Measurements from ENCODE around the gene INTS3. TPM values are rescaled to one million over a fixed set of nuclear protein-coding genes. Genes with fewer than 3 reads are reported as not detected.

INTS3 gene
- polyA plus RNA-seq, 3 donors from 2014 or later = 7.5 to 14.5 (median 7.9) TPM

DNA sequence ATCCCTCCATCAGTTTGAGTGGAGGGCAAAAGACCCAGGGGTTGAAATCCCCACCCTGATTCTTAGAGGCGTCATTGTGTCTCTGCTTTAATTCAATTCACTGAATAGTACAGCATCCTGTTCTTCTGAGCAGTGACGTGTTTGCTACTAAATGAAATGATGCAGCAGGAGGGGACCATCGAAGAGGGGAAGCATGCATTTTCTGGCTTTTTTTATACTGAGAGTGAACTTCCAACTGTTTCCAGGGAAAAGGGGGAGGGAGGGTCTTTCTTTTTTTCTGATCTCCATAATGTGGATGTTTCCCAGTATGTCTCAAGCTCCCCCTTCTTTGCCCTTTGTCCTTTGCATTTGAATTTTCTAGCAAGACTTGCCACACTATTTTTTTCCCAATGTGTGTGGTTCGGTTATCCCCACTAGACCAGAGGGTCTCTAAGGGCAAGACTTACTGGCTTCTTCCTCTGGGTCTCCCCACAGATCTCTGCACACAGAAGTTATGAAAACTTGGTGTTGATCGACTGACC is 2.7 kb downstream of the INTS3 start:
- peak overlapping the region in 4 of 5 donors; percentile 27 to 45 (median 37) for H3K4me3 Mint-ChIP-seq
- H3K27ac Mint-ChIP-seq = peak overlapping the region; percentile 52 to 84 (median 58)
- H3K4me1 Mint-ChIP-seq = peaks cover 25 to 47% of the 10 kb centered on the region in 2 donors
- peaks cover 4 to 7% (median 5%) of the 10 kb centered on the region in 3 donors for H3K27me3 Mint-ChIP-seq (ENCODE audit: low read depth in 3 of 3)
- H3K9me3 Mint-ChIP-seq = no peaks in the 10 kb centered on the region
- no peak for DNase-seq
- peaks cover 0 to 9% (median 5%) of the 10 kb centered on the region in 3 donors for H3K36me3 Mint-ChIP-seq

GRCh38 chr1:153733970-153734369 is 6.1 kb downstream of the INTS3 start:
- no peak for DNase-seq
- Mint-ChIP-seq H3K4me3 (no peak overlapping the region), H3K4me1 (peaks cover 19 to 31% of the 10 kb centered on the region in 2 donors), H3K27ac (no peak overlapping the region), H3K36me3 (peaks cover 0 to 12% (median 5%) of the 10 kb centered on the region in 3 donors), H3K27me3 (ENCODE audit: low read depth in 3 of 3) (peaks cover 0 to 1% (median 0%) of the 10 kb centered on the region in 3 donors), H3K9me3 (no peaks in the 10 kb centered on the region)

GRCh38 chr1:153734396-153735089 is 6.7 kb downstream of the INTS3 start:
- Mint-ChIP-seq H3K36me3 (peaks cover 0 to 12% (median 5%) of the 10 kb centered on the region in 3 donors), H3K4me1 (peaks cover 13 to 25% of the 10 kb centered on the region in 2 donors), H3K9me3 (no peaks in the 10 kb centered on the region), H3K27me3 (ENCODE audit: low read depth in 3 of 3) (peaks cover 0 to 1% (median 0%) of the 10 kb centered on the region in 3 donors), H3K27ac (peak overlapping the region in 2 of 6 donors; percentile 34 to 51), H3K4me3 (no peak overlapping the region)
- no peak for DNase-seq

DNA sequence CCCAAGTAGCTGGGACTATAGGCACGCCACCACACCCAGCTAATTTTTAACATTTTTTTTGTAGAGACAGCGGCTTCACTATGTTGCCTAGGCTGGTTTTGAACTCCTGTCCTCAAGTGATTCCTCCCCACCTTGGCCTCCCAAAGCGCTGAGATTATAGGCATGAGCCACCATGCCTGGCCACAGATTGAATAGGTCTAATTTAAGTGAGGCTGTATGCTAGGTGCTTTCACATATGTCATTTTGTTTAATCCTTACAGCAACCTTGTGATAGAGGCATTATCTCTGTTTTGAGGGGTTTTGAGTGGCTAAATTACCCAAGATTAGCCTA is 7.2 kb downstream of the INTS3 start:
- peaks cover 0 to 12% (median 5%) of the 10 kb centered on the region in 3 donors for H3K36me3 Mint-ChIP-seq
- H3K9me3 Mint-ChIP-seq = no peaks in the 10 kb centered on the region
- no peak for DNase-seq
- H3K27ac Mint-ChIP-seq = peak overlapping the region in 2 of 6 donors; percentile 50 to 51
- peaks cover 9 to 20% of the 10 kb centered on the region in 2 donors for H3K4me1 Mint-ChIP-seq
- H3K4me3 Mint-ChIP-seq = no peak overlapping the region
- peaks cover 0 to 1% (median 0%) of the 10 kb centered on the region in 3 donors for H3K27me3 Mint-ChIP-seq (ENCODE audit: low read depth in 3 of 3)

DNA sequence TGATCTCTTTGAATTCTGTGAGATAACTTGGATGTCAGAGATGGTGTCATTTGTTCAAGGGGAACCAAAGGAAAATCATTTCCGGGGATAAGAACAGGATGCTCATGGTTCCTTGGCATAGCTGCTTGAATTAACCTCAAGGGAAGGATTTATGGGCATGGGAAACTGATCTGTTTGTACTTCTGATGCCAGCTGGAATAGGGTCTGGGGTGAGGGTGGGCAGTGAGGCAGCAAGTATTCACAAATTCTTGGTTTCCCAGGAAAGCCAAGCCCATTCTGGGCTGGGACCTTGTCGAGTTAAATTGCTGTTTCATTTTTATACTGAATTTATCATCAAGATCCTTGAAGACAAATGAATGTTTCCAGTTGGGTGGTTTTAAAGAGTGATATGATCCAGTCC is 14.1 kb downstream of the INTS3 start:
- no peak for DNase-seq
- Mint-ChIP-seq H3K36me3 (peaks cover 28 to 50% (median 29%) of the 10 kb centered on the region in 3 donors), H3K4me3 (no peak overlapping the region), H3K27ac (peak overlapping the region in 3 of 6 donors; percentile 1 to 53 (median 22)), H3K4me1 (peaks cover 0 to 4% of the 10 kb centered on the region in 2 donors), H3K9me3 (no peaks in the 10 kb centered on the region), H3K27me3 (ENCODE audit: low read depth in 3 of 3) (no peaks in the 10 kb centered on the region)

DNA sequence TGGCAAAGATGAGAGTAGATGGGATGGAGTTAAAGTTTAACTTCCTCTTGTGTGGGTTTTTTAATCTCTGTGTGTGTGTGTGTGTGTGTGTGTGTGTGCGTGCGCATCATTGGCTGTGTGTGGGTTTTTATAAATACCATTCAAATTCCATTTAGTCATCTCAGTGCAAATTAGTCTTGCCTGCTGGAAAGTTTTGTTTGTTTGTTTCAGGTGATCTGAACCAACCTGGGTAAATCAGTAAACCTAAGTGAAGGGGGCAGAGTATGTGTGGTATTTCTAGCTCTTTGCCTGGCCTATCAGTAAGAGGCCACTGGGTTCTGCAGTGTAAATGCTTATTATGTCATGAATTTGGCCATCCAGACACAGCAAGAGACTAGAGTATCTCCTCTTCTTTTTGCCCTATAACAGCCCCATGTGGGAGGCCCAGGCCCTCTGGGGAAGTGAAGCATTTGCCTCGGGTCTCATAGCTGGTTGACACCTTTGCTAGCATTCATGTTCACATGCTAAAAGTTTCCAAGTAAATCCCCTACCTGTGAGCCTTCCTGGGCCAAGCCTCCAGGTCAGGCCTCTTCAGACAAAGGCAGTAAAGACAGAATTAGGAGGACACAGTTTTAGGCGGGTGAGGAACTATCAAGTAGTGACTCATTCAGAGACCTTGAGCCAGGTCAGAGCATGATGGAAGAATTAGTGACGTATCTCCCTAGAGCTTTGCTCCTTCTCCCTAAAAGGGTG is 14.7 kb downstream of the INTS3 start:
- H3K36me3 Mint-ChIP-seq = peaks cover 30 to 54% (median 34%) of the 10 kb centered on the region in 3 donors

GRCh38 chr1:153745417-153745816 is 17.6 kb downstream of the INTS3 start:
- no peak for DNase-seq
- peak overlapping the region in 1 of 6 donors; percentile 18 for H3K27ac Mint-ChIP-seq
- peaks cover 7 to 9% of the 10 kb centered on the region in 2 donors for H3K4me1 Mint-ChIP-seq
- H3K36me3 Mint-ChIP-seq = peaks cover 43 to 61% (median 48%) of the 10 kb centered on the region in 3 donors
- no peaks in the 10 kb centered on the region for H3K9me3 Mint-ChIP-seq
- no peaks in the 10 kb centered on the region for H3K27me3 Mint-ChIP-seq (ENCODE audit: low read depth in 3 of 3)
- H3K4me3 Mint-ChIP-seq = no peak overlapping the region

More for the DNA sequence above, 14.7 kb downstream of the INTS3 start:
- Mint-ChIP-seq H3K27ac (peak overlapping the region in 2 of 6 donors; percentile 1 to 5), H3K9me3 (no peaks in the 10 kb centered on the region), H3K27me3 (ENCODE audit: low read depth in 3 of 3) (no peaks in the 10 kb centered on the region), H3K4me1 (peaks cover 0 to 4% of the 10 kb centered on the region in 2 donors), H3K4me3 (no peak overlapping the region)
- no peak for DNase-seq

DNA sequence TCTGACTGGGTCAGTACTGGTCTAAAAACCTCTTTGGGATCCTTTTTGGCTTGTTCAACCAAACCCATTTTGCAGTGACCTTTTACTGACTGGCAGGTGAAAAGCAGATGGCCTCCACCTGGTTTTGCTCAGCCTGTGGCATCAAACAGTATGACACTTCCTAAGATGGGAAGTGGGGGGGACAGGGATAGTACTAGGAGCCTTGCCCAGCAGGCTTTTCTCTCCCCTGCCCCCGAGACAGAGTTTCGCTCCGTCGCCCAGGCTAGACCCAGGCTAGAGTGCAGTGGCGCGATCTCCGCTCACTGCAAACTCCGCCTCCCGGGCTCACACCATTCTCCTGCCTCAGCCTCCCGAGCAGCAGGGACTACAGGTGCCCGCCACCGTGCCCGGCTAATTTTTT is 18.3 kb downstream of the INTS3 start:
- Mint-ChIP-seq H3K9me3 (no peaks in the 10 kb centered on the region), H3K27me3 (ENCODE audit: low read depth in 3 of 3) (no peaks in the 10 kb centered on the region), H3K36me3 (peaks cover 43 to 64% (median 52%) of the 10 kb centered on the region in 3 donors), H3K27ac (no peak overlapping the region), H3K4me1 (peaks cover 7 to 9% of the 10 kb centered on the region in 2 donors), H3K4me3 (no peak overlapping the region)
- no peak for DNase-seq

DNA sequence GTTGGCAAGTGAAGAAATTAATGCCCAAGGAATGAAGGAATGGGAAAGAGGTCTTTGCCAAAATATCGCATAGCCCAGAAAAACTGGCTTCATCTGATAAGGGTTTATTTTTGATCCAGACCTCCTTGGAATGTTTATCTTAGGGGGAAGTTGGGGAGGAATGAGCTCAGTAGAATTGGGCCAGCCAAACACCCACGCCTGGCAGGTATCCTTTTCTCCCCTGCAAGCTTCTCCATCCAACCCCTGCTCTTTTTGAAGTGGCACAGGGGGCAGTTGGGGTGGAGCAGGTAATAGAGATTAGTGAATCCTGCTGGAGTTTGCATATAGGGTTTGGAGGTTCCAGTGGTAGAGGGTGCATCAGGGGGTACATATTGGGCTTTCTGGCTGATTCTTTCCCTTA is 21.1 kb downstream of the INTS3 start:
- Mint-ChIP-seq H3K36me3 (peaks cover 38 to 61% (median 46%) of the 10 kb centered on the region in 3 donors), H3K4me3 (no peak overlapping the region), H3K27ac (peak overlapping the region in 2 of 6 donors; percentile 59 to 64), H3K9me3 (no peaks in the 10 kb centered on the region), H3K4me1 (peaks cover 6 to 7% of the 10 kb centered on the region in 2 donors), H3K27me3 (ENCODE audit: low read depth in 3 of 3) (peaks cover 0 to 2% (median 2%) of the 10 kb centered on the region in 3 donors)
- no peak for DNase-seq

DNA sequence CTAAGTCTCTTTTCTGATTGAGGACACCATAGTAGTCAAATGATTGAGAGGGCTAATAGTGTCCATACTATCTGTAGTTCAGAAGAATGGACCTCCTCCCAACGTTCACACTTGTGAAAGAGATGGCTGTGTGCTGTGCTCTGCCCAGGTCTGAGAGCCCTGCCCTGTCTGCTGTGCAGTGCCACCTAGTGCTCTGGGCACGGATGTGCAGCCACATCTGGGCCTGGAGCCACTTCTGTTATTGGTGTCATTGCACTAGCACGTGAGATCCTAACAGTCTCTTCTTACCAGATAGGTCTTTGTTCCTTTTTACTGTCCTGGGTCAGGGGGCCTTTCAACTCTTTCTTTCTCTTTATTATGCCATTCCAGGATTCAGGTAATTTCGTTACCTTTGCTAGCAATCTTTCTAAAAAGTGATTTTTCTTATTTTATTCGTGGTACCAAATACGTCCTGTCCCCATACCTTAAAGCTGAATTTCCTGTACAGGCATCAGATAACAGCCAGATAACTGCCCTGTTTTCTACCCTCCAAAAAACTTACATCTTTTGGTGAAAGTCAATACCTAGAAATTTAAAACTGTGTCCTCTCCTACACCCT is 21.7 kb downstream of the INTS3 start:
- Mint-ChIP-seq H3K36me3 (peaks cover 36 to 60% (median 44%) of the 10 kb centered on the region in 3 donors), H3K27ac (peak overlapping the region in 5 of 6 donors; percentile 62 to 70 (median 65)), H3K27me3 (ENCODE audit: low read depth in 3 of 3) (peaks cover 0 to 2% (median 2%) of the 10 kb centered on the region in 3 donors), H3K9me3 (no peaks in the 10 kb centered on the region), H3K4me3 (no peak overlapping the region), H3K4me1 (peaks cover 6 to 7% of the 10 kb centered on the region in 2 donors)
- DNase-seq = peak; percentile 64 to 69 (median 66)

DNA sequence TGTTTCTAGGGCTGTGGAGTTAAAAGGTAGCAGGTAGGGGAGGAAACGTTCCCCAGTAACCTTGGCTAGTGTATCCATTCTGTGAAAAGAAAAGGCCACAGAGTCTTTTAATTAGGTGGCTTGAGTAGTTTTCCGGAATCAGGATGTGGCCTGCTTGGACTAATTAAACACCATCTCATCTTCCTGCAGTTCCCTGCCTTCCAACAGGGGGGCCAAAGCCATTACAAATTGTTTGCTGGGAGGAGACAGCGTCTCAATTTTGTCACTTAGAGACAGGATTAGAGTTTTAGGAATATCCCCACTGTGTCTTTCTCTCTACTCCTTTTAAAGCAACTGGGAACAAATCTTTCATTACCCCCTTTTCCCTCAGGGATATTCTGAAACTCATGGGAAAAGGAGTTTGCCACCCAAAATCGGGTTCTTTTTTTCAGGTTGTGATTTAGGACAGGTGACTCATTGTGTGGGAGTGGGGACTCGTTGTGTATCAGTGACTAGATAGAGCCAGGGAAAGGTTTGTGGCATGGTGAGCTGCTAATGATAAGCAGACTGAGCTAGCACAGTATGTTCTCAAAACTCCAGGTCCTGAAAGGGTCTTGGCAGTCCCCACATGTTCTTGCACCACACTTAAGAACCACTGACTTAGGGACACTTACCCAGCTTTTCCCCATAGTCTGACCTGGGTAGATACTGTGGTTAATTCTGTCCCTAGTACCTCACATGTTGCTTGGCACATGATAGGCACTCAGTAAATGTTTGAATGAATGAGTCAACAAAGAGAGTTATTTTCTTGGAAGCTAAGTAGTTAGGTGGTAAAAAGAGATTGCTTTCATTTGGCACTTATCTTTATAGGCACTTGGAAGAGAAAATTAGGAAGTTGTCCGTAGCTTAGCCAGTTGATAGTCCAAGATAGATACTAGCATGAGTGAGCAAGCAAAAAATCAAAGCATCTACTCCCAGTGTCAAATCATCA is 22.5 kb downstream of the INTS3 start:
- DNase-seq = no peak
- H3K4me1 Mint-ChIP-seq = peaks cover 6 to 7% of the 10 kb centered on the region in 2 donors
- H3K36me3 Mint-ChIP-seq = peaks cover 38 to 62% (median 47%) of the 10 kb centered on the region in 3 donors
- H3K27me3 Mint-ChIP-seq (ENCODE audit: low read depth in 3 of 3) = peaks cover 0 to 2% (median 2%) of the 10 kb centered on the region in 3 donors
- no peaks in the 10 kb centered on the region for H3K9me3 Mint-ChIP-seq
- no peak overlapping the region for H3K4me3 Mint-ChIP-seq
- no peak overlapping the region for H3K27ac Mint-ChIP-seq

DNA sequence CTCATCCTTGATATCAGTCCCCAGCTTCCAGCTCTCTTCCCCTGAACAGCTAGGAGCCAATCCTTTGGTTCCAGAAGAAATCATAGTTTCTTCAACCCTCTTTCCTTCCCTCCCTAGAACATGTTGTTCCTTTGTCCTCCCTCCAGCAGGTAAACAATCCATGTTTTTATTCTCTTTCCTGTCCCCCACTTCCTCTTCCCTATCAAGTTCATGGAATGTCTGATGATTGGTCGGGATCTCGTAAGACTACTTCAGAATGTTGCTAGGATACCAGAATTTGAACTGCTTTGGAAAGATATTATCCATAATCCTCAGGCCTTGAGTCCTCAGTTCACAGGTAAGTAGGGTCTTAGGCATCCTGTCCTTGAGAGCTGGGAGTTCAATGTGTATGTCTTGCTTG is 24.2 kb downstream of the INTS3 start:
- H3K36me3 Mint-ChIP-seq = peaks cover 43 to 58% (median 46%) of the 10 kb centered on the region in 3 donors
- H3K4me1 Mint-ChIP-seq = peaks cover 6 to 7% of the 10 kb centered on the region in 2 donors
- DNase-seq = no peak
- H3K27me3 Mint-ChIP-seq (ENCODE audit: low read depth in 3 of 3) = peaks cover 0 to 2% (median 2%) of the 10 kb centered on the region in 3 donors
- H3K27ac Mint-ChIP-seq = no peak overlapping the region
- no peaks in the 10 kb centered on the region for H3K9me3 Mint-ChIP-seq
- no peak overlapping the region for H3K4me3 Mint-ChIP-seq
